DND-41 (cell line): Measurements from ENCODE around the gene AFF3.

Experiments
- ATAC-seq: fragments of 200-7000 bp; cut with Tn5 transposase; 3 replicates; pipeline ENCODE4 v1.9.1; 2021; ENCODE audit warnings: low read depth; ENCODE audit not compliant: insufficient read depth
- DNase-seq: peaks from one replicate; pipeline ENCODE4 v3.0.0-alpha.2; 2020
- H2AFZ ChIP-seq: 2 replicates; pipeline ENCODE4 v1.6.0; 2012; ENCODE audit warnings: low read depth, low read length
- H3K27ac ChIP-seq: 2 replicates; pipeline ENCODE4 v1.5.1; 2012; ENCODE audit warnings: low read length, inconsistent platforms
- H3K27me3 ChIP-seq: fragments of 200-600 bp; sonication (generic); 2 replicates; pipeline ENCODE4 v1.6.0; 2012; ENCODE audit warnings: low read length, mild to moderate bottlenecking, inconsistent platforms; ENCODE audit not compliant: insufficient read depth, poor library complexity
- H3K36me3 ChIP-seq: 2 replicates; pipeline ENCODE4 v1.5.1; 2012; ENCODE audit warnings: low read length, inconsistent platforms; ENCODE audit not compliant: insufficient read depth
- H3K4me1 ChIP-seq: 2 replicates; pipeline ENCODE4 v1.5.1; 2012; ENCODE audit warnings: mild to moderate bottlenecking, low read length; ENCODE audit not compliant: insufficient read depth
- H3K4me2 ChIP-seq: 2 replicates; pipeline ENCODE4 v1.6.0; 2012; ENCODE audit warnings: mild to moderate bottlenecking, moderate library complexity, low read length, inconsistent platforms; ENCODE audit not compliant: insufficient read depth
- H3K4me3 ChIP-seq, 2 experiments: fragments of 200-600 bp in 1 of 2; shearing (Covaris generic) in 1 of 2; 2 replicates each; pipeline ENCODE4 v1.5.1; 2012 to 2016; ENCODE audit warnings: inconsistent platforms in 2 of 2, low read length in 2 of 2, mild to moderate bottlenecking in 2 of 2, low read depth in 1 of 2, moderate library complexity in 1 of 2
- H3K79me2 ChIP-seq: 2 replicates; pipeline ENCODE4 v1.6.0; 2012; ENCODE audit warnings: low read length, inconsistent platforms; ENCODE audit not compliant: insufficient read depth
- H3K9ac ChIP-seq: 2 replicates; pipeline ENCODE4 v1.6.0; 2012; ENCODE audit warnings: low read depth, mild to moderate bottlenecking, inconsistent platforms, low read length, moderate library complexity
- H3K9me3 ChIP-seq: 2 replicates; pipeline ENCODE4 v1.5.1; 2012; ENCODE audit warnings: low read length, moderate library complexity, mild to moderate bottlenecking, inconsistent platforms; ENCODE audit not compliant: insufficient read depth, severe bottlenecking
- H4K20me1 ChIP-seq: 2 replicates; pipeline ENCODE4 v1.6.0; 2012; ENCODE audit warnings: low read length; ENCODE audit not compliant: insufficient read depth
- EZH2 ChIP-seq: IDR thresholded peaks from 3 replicates; pipeline ENCODE4 v1.6.1; 2012; ENCODE audit warnings: borderline replicate concordance, low read depth, mild to moderate bottlenecking, moderate library complexity, low read length, inconsistent platforms; ENCODE audit not compliant: severe bottlenecking
- TF ChIP-seq, protein P1 (sequence below): IDR thresholded peaks from 2 replicates; pipeline ENCODE4 v1.5.1; 2012; ENCODE audit warnings: borderline replicate concordance, low read length, moderate library complexity, mild to moderate bottlenecking; ENCODE audit not compliant: poor library complexity, severe bottlenecking; ENCODE audit errors: extremely low read depth

AFF3 gene

DNA sequence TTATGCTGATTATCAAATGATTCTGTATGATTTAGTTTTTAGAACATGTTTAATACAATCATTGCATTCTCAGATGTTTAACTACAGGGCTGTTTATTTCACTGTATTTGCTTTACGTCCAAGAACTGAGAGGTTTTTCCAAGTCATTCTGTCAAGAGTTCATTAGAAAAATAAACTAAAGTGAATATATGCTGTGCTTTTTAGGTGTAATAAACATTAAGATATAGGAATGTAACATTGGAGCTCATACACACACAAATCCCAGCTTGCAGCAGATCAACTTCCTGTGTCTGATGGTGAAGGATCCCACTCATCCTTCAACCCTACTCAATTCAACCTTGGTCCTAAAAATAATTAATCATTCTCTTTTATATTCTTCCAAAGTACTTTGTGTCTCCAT lies 285.0 kb downstream of the AFF3 start:
- no peak overlapping the region for H3K4me2 ChIP-seq
- no peak overlapping the region for H3K27ac ChIP-seq
- H3K27me3 ChIP-seq, result no peaks in the 10 kb centered on the region

DNA sequence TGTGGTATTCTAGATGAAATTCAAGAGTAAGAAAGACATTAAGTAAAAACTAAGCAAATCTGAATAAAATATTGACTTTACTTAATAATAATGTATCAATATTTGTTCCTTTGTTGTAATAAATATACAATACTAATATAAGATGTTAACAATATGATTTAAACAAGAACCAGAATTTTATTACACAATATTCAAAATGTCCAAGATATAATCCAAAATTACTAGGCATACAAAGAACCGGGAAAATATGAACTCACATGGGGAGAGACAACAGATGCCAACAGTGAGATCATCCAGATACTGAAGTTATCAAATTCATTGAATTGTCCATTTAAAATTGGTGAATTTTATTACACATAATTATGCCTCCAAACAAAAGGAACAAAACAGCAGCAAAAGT lies 286.3 kb downstream of the AFF3 start:
- no peak overlapping the region for H2AFZ ChIP-seq
- ATAC-seq, result no peak
- H3K9ac ChIP-seq, result no peak overlapping the region
- H3K36me3 ChIP-seq, result no peaks in the 10 kb centered on the region
- H3K27me3 ChIP-seq, result no peaks in the 10 kb centered on the region
- DNase-seq, result no peak
- H3K79me2 ChIP-seq, result no peaks in the 10 kb centered on the region
- no peak overlapping the region for H3K27ac ChIP-seq
- H3K4me3 ChIP-seq, result no peak overlapping the region
- H3K4me2 ChIP-seq, result no peak overlapping the region
- peaks cover 6% of the 10 kb centered on the region for H3K4me1 ChIP-seq
- H3K9me3 ChIP-seq, result no peaks in the 10 kb centered on the region
- H4K20me1 ChIP-seq, result no peaks in the 10 kb centered on the region
- no peak for TF ChIP-seq EZH2
- TF ChIP-seq, protein P1, sequence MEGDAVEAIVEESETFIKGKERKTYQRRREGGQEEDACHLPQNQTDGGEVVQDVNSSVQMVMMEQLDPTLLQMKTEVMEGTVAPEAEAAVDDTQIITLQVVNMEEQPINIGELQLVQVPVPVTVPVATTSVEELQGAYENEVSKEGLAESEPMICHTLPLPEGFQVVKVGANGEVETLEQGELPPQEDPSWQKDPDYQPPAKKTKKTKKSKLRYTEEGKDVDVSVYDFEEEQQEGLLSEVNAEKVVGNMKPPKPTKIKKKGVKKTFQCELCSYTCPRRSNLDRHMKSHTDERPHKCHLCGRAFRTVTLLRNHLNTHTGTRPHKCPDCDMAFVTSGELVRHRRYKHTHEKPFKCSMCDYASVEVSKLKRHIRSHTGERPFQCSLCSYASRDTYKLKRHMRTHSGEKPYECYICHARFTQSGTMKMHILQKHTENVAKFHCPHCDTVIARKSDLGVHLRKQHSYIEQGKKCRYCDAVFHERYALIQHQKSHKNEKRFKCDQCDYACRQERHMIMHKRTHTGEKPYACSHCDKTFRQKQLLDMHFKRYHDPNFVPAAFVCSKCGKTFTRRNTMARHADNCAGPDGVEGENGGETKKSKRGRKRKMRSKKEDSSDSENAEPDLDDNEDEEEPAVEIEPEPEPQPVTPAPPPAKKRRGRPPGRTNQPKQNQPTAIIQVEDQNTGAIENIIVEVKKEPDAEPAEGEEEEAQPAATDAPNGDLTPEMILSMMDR, result no peak

More for the DNA sequence above, 285.0 kb downstream of the AFF3 start:
- no peak overlapping the region for H3K4me3 ChIP-seq
- TF ChIP-seq EZH2, result no peak
- TF ChIP-seq, protein P1, result no peak
- H3K4me1 ChIP-seq, result peaks cover 18% of the 10 kb centered on the region
- no peak overlapping the region for H3K9ac ChIP-seq
- DNase-seq (no peak), ATAC-seq (no peak)
- no peak overlapping the region for H2AFZ ChIP-seq
- H4K20me1 ChIP-seq, result no peaks in the 10 kb centered on the region
- no peaks in the 10 kb centered on the region for H3K79me2 ChIP-seq
- H3K36me3 ChIP-seq, result no peaks in the 10 kb centered on the region
- no peaks in the 10 kb centered on the region for H3K9me3 ChIP-seq

DNA sequence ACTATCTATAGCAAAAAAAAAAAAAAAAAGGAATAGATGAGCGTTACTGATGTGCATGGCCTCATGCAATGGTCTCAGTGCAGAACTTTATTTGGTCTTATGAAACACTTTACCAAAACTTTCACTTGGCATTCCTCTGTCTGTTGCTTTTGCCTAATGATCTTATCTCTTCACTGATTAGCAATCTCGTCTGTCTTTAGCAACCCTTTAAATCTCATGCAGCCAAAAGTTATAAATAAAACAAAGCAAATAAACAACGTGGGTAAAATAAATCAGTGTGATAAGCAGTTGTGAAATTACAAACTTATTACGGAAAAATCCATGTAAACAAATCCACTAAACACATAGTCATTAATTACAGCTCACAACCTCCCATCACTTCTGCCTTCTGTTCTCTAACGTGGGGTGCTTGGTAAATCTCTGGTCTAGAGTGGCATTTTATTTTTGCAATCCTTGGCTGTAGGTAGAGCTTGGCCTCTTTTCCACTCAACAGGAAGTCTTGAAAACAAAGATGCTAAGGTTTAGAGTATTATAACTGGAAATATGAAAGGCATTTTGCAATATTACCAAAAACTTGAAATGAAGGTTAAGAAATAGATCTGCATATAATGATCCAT lies 288.0 kb downstream of the AFF3 start:
- no peaks in the 10 kb centered on the region for H3K4me1 ChIP-seq
- H4K20me1 ChIP-seq, result no peaks in the 10 kb centered on the region
- H3K4me3 ChIP-seq, result no peak overlapping the region
- DNase-seq (no peak), ATAC-seq (no peak)
- no peak overlapping the region for H3K27ac ChIP-seq
- no peak overlapping the region for H3K4me2 ChIP-seq
- no peaks in the 10 kb centered on the region for H3K27me3 ChIP-seq
- H3K9me3 ChIP-seq, result no peaks in the 10 kb centered on the region
- H3K9ac ChIP-seq, result no peak overlapping the region
- no peaks in the 10 kb centered on the region for H3K79me2 ChIP-seq
- H3K36me3 ChIP-seq, result no peaks in the 10 kb centered on the region
- TF ChIP-seq, protein P1, result no peak
- no peak for TF ChIP-seq EZH2
- H2AFZ ChIP-seq, result no peak overlapping the region
